Hematopoietic multipotent progenitor cell treated with erythropoietin and hydrocortisone succinate and interleukin-3 and kit ligand, for 15 days (in vitro differentiated cells): ENCODE measurements around the gene GHRHR.

Experiments used
- DNase-seq: peaks from one replicate; pipeline ENCODE4 v3.0.0-alpha.2; 2015; ENCODE audit warnings: low spot score

The GHRHR gene

GRCh38 chr7:30928254-30928872 is 35.4 kb upstream of the GHRHR start:
- DNase-seq: no peak

- no peak for DNase-seq
These were observed 34.1 kb upstream of the GHRHR start for GRCh38 chr7:30929686-30930085.

- no peak for DNase-seq
These were observed 33.1 kb upstream of the GHRHR start for GRCh38 chr7:30930621-30931020.

- no peak for DNase-seq
These were observed 32.4 kb upstream of the GHRHR start for GRCh38 chr7:30931161-30931928.

GRCh38 chr7:30931929-30932540 is 31.7 kb upstream of the GHRHR start:
- no peak for DNase-seq

GRCh38 chr7:30932562-30932961 is 31.2 kb upstream of the GHRHR start:
- DNase-seq: no peak

- no peak for DNase-seq
These were observed 30.4 kb upstream of the GHRHR start for GRCh38 chr7:30933124-30933974.

GRCh38 chr7:30934225-30934624 is 29.5 kb upstream of the GHRHR start:
- no peak for DNase-seq

- DNase-seq: no peak
These were observed 28.8 kb upstream of the GHRHR start for GRCh38 chr7:30934732-30935568.

GRCh38 chr7:30935569-30935877 is 28.2 kb upstream of the GHRHR start:
- no peak for DNase-seq

GRCh38 chr7:30936650-30937245 is 27.0 kb upstream of the GHRHR start:
- DNase-seq: no peak

GRCh38 chr7:30937416-30937815 is 26.3 kb upstream of the GHRHR start:
- DNase-seq: no peak

- DNase-seq: peak; percentile 79
These were observed 25.1 kb upstream of the GHRHR start for GRCh38 chr7:30938435-30939316.

GRCh38 chr7:30941582-30942323 is 22.0 kb upstream of the GHRHR start:
- DNase-seq: no peak

GRCh38 chr7:30950197-30950596 is 13.6 kb upstream of the GHRHR start:
- no peak for DNase-seq

GRCh38 chr7:30954914-30955313 is 8.8 kb upstream of the GHRHR start:
- no peak for DNase-seq

- no peak for DNase-seq
These were observed 7.0 kb upstream of the GHRHR start for GRCh38 chr7:30956704-30957103.

- DNase-seq: no peak
These were observed 1.6 kb downstream of the GHRHR start for GRCh38 chr7:30965372-30965771.

- DNase-seq: no peak
These were observed 2.1 kb downstream of the GHRHR start for GRCh38 chr7:30965883-30966282.

- no peak for DNase-seq
These were observed 4.5 kb downstream of the GHRHR start for GRCh38 chr7:30968294-30968693.
